GM18951 (cell line): ENCODE data around the gene CCDC85C.

ENCODE experiments used
- POLR2A ChIP-seq: IDR thresholded peaks from 4 replicates; pipeline ENCODE4 v1.6.1; 2011; ENCODE audit warnings: mild to moderate bottlenecking; ENCODE audit not compliant: insufficient read length, insufficient read depth; ENCODE audit errors: extremely low read depth
- in situ Hi-C: fragments of 300-500 bp; cut with MboI; formaldehyde crosslinking; loops from one replicate; pipeline ENCODE4 v1.12.0; 2022; ENCODE audit warnings: low sequenced_read_pairs, mixed read lengths, inconsistent platforms; ENCODE audit not compliant: unreplicated experiment

CCDC85C gene

DNA sequence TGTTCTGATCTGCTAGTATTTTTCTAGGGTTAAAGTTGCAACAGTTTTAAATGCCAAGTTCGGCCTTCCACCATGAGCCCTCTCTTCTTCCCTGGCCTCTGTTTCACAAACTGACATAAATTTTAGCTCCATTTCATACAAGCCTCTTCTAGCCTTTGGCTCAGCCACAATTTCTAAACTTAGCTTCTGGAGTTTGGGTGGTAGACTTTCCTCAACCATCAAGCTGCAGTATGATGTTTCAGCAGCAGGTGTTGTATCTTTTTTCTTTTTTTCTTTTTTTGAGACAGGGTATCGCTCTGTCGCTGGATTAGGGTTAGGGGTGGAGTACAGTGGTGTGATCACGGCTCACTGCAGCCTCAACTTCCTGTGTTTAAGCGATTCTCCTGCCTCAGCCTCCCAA lies 152.8 kb downstream of the CCDC85C start:
- in situ Hi-C loops = no loop called here

GRCh38 chr14:99450266-99450665 lies 153.7 kb downstream of the CCDC85C start:
- no peak for TF ChIP-seq POLR2A
- in situ Hi-C loops = no loop called here

More for the DNA sequence above, 152.8 kb downstream of the CCDC85C start:
- no peak for TF ChIP-seq POLR2A
